Thymus (tissue), 11 donors: Measurements from ENCODE around the gene AKAP13. TPM values are rescaled to one million over a fixed set of nuclear protein-coding genes. Genes with fewer than 3 reads are reported as not detected.
A peak's percentile ranks its signal among the peaks of the same experiment; 100 is the strongest.

ENCODE experiments used
- DNase-seq, 9 donors: peaks; one replicate each; pipeline ENCODE4 v3.0.0-alpha.2; 2013; ENCODE audit warnings: low spot score in 9 of 9, low read depth in 6 of 9, missing footprints in 1 of 9
- H3K27ac ChIP-seq, 2 donors: one replicate each; pipeline ENCODE4 v1.5.1; 2013; ENCODE audit warnings: control low read depth in 1 of 2, low read depth in 1 of 2, low read length in 1 of 2, mild to moderate bottlenecking in 1 of 2, moderate library complexity in 1 of 2
- H3K27me3 ChIP-seq, 2 donors: one replicate each; pipeline ENCODE4 v1.5.1; 2013; ENCODE audit warnings: low read length in 1 of 2; ENCODE audit not compliant: control insufficient read depth in 2 of 2, insufficient read depth in 1 of 2
- H3K36me3 ChIP-seq, 2 donors: one replicate each; pipeline ENCODE4 v1.5.1; 2013; ENCODE audit warnings: low read length in 1 of 2, mild to moderate bottlenecking in 1 of 2, moderate library complexity in 1 of 2; ENCODE audit not compliant: control insufficient read depth in 2 of 2, insufficient read depth in 2 of 2
- H3K4me1 ChIP-seq, 2 donors: one replicate each; pipeline ENCODE4 v1.5.1; 2013; ENCODE audit warnings: low read length in 2 of 2; ENCODE audit not compliant: control insufficient read depth in 2 of 2, insufficient read depth in 2 of 2
- H3K4me3 ChIP-seq, 2 donors: one replicate each; pipeline ENCODE4 v1.5.1; 2013; ENCODE audit warnings: low read length in 2 of 2, control low read depth in 1 of 2, mild to moderate bottlenecking in 1 of 2
- H3K9me3 ChIP-seq, 2 donors: one replicate each; pipeline ENCODE4 v1.5.1; 2013; ENCODE audit warnings: low read length in 1 of 2, mild to moderate bottlenecking in 1 of 2; ENCODE audit not compliant: control insufficient read depth in 2 of 2, insufficient read depth in 1 of 2
- WGBS: extraction: QIAGEN DNeasy Blood & Tissue Kit; methylation state at CpG from one replicate; pipeline ENCODE4 v1.1.7; 2013; 5-methylcytosine and 5-hydroxymethylcytosine counted together
- polyA plus RNA-seq: library from polyadenylated mRNA; stranded (reverse); fragments of 200-250 nt; gene quantifications from one replicate; pipeline ENCODE4 v1.2.3, GENCODE V29; 2013
- total RNA-seq: library from RNA; stranded (reverse); fragments of 120-200 nt; gene quantifications from one replicate; pipeline ENCODE4 v1.2.4, GENCODE V29; 2013
- donor health status: healthy.

The AKAP13 gene
- total and polyA plus RNA-seq, 2 donors = 49.8 to 63.8 TPM

DNA sequence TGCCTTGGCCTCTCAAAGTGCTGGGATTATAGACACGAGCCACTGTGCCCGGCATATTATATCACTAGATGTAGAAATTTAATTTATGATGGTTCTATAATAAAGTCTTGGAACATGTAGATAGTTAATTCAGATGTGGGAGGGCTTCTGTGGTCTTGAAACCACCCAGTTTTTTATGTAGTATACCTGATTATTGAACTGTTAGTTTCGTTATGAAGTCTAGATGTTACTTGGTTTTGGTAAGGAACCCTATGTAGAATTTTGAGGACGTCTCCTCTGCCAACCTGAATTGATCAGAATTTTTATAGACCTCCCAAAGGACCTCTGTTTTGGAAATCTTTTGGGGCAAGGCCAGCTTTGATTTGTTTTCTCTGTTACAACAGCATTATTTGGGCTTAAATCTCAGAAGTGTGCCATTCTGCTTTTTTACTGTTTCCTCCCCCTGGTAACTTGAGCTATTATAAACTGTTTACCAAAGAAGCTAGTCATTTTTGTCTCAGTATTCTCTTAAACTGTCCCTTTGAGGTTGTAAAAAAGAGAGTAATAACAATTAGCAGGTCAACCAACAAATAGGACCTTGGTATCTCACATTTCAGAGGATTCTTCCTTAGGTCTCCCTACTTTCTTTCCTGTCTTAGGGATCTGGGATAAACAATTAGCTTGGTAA is 20.8 kb downstream of the AKAP13 start:
- Histone ChIP-seq H3K27me3 (no peaks in the 10 kb centered on the region), H3K4me1 (peaks cover 3 to 7% of the 10 kb centered on the region in 2 donors), H3K36me3 (no peaks in the 10 kb centered on the region), H3K9me3 (no peaks in the 10 kb centered on the region), H3K27ac (no peak overlapping the region), H3K4me3 (no peak overlapping the region)
- WGBS = 95% methylated on average over 4 of the region's 4 CpGs
- DNase-seq = no peak

DNA sequence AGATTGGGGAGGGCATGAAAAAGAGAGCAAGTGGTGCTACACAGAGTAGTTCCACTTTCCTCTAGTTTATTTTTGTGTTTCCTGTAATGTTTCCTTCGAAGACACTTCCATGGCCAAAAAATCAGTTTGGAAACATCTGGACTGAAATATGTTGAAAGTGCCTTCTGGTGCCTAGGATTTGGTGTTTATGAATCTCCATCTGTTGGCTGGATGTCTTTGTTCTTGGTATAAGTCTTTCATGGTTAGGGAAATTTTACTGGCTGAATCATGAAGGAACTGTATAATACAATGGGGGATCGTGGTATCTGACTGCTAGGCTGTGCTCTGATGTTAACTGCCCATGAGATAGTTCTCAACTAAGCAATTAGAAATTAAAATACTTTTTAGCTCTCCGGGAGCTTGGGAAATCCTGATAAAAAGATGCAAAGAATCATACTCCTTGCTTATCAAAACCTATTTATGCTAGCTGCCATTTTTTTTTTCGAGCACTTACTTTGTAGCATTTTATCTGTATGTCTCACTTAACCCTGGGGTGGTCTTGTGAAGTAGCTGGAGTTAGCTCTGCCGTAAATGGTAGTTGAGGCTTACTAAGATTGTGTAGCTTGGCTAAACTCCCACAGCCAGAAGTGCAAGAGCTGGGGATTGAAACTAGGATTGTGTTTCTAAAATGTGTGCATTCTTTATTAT is 21.9 kb downstream of the AKAP13 start:
- no peaks in the 10 kb centered on the region for H3K36me3 ChIP-seq
- H3K9me3 ChIP-seq = no peaks in the 10 kb centered on the region
- no peak for DNase-seq
- peaks cover 3 to 7% of the 10 kb centered on the region in 2 donors for H3K4me1 ChIP-seq
- H3K4me3 ChIP-seq = no peak overlapping the region
- WGBS = 73% methylated on average over 5 of the region's 5 CpGs
- peak overlapping the region in 1 of 2 donors; percentile 1 for H3K27ac ChIP-seq
- no peaks in the 10 kb centered on the region for H3K27me3 ChIP-seq

DNA sequence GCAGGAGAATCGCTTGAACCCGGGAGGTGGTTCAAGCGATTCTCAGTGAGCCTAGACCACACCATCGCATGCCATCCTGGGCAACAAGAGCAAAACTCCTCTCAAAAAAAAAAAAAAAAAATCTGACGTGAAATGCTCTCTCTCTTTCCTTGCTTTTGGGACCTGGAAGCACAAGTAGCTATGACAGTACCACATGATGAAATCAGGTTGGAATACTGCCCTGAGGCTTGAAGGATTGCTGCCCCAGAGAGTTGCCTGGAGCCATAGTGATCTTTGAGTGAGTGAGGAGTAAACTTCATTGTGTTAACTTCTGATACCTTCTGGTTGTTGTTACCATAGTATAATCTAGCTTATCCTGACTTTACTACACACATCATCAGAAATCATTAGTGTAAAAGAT is 23.3 kb downstream of the AKAP13 start:
- no peaks in the 10 kb centered on the region for H3K36me3 ChIP-seq
- H3K4me1 ChIP-seq = peaks cover 6 to 7% of the 10 kb centered on the region in 2 donors
- H3K27ac ChIP-seq = no peak overlapping the region
- no peaks in the 10 kb centered on the region for H3K9me3 ChIP-seq
- H3K4me3 ChIP-seq = no peak overlapping the region
- WGBS = 92% methylated on average over 5 of the region's 5 CpGs
- H3K27me3 ChIP-seq = no peaks in the 10 kb centered on the region
- no peak for DNase-seq

GRCh38 chr15:85404176-85404917 is 23.9 kb downstream of the AKAP13 start:
- 48% methylated on average over 4 of the region's 4 CpGs for WGBS
- no peak for DNase-seq
- peaks cover 6 to 7% of the 10 kb centered on the region in 2 donors for H3K4me1 ChIP-seq
- H3K36me3 ChIP-seq = no peaks in the 10 kb centered on the region
- no peak overlapping the region for H3K27ac ChIP-seq
- H3K9me3 ChIP-seq = no peaks in the 10 kb centered on the region
- no peaks in the 10 kb centered on the region for H3K27me3 ChIP-seq
- H3K4me3 ChIP-seq = no peak overlapping the region

GRCh38 chr15:85404918-85405866 is 24.8 kb downstream of the AKAP13 start:
- Histone ChIP-seq H3K27me3 (no peaks in the 10 kb centered on the region), H3K9me3 (no peaks in the 10 kb centered on the region), H3K36me3 (no peaks in the 10 kb centered on the region), H3K4me3 (no peak overlapping the region), H3K4me1 (peaks cover 6 to 7% of the 10 kb centered on the region in 2 donors), H3K27ac (no peak overlapping the region)
- WGBS = 81% methylated on average over 7 of the region's 7 CpGs
- no peak for DNase-seq

DNA sequence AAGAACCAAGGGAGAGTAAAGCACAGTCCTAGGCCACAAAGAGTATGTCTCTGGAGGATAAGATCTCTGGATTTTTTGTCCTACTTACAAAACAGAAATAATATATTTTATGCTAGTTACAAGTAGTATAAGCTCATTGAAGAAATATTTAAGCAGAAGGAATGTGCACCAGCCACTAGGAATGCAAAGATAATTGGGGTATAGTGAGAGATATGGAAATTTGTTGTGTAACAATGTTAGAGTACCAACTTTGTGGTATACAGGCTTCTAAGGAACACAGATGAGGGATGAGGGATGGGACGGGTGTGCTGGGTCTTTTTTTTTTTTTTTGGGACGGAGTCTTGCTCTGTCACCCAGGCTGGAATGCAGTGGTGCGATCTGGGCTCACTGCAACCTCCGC is 26.5 kb downstream of the AKAP13 start:
- 94% methylated on average over 4 of the region's 4 CpGs for WGBS
- Histone ChIP-seq H3K4me3 (no peak overlapping the region), H3K27me3 (no peaks in the 10 kb centered on the region), H3K4me1 (peaks cover 5 to 6% of the 10 kb centered on the region in 2 donors), H3K9me3 (no peaks in the 10 kb centered on the region), H3K36me3 (no peaks in the 10 kb centered on the region), H3K27ac (no peak overlapping the region)
- no peak for DNase-seq

- WGBS = 95% methylated on average over 6 of the region's 6 CpGs
- H3K4me3 ChIP-seq = no peak overlapping the region
- no peaks in the 10 kb centered on the region for H3K9me3 ChIP-seq
- H3K4me1 ChIP-seq = peaks cover 2 to 6% of the 10 kb centered on the region in 2 donors
- no peak overlapping the region for H3K27ac ChIP-seq
- no peak for DNase-seq
- no peaks in the 10 kb centered on the region for H3K36me3 ChIP-seq
- H3K27me3 ChIP-seq = no peaks in the 10 kb centered on the region
These were observed 27.2 kb downstream of the AKAP13 start for GRCh38 chr15:85407421-85408269.

DNA sequence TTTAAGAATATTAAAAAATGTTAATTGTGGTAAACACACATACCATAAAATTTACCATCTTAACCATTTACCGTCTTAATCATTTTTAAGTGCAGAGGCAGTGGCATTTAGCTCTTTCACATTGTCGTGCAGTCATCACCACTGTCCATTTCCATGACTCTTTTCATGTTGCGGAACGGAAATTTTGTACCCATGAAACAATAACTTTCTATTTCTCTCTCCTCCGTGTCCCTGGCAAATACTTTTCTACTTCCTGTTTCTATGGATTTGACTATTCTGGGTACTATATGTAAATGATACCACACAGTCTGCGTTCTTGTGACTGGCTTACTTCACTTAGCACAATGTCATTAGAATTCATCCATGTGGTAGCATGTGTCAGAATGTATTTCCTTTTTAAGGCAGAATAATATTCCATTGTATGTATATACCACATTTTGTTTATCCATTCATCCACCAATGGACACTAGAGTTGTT is 27.9 kb downstream of the AKAP13 start:
- no peak for DNase-seq
- H3K4me3 ChIP-seq = no peak overlapping the region
- WGBS = 88% methylated on average over 6 of the region's 6 CpGs
- H3K9me3 ChIP-seq = no peaks in the 10 kb centered on the region
- no peaks in the 10 kb centered on the region for H3K27me3 ChIP-seq
- H3K27ac ChIP-seq = no peak overlapping the region
- H3K4me1 ChIP-seq = peaks cover 3 to 7% of the 10 kb centered on the region in 2 donors
- no peaks in the 10 kb centered on the region for H3K36me3 ChIP-seq
